Measurements from ENCODE around the gene ZCCHC7.

Gene ZCCHC7

DNA sequence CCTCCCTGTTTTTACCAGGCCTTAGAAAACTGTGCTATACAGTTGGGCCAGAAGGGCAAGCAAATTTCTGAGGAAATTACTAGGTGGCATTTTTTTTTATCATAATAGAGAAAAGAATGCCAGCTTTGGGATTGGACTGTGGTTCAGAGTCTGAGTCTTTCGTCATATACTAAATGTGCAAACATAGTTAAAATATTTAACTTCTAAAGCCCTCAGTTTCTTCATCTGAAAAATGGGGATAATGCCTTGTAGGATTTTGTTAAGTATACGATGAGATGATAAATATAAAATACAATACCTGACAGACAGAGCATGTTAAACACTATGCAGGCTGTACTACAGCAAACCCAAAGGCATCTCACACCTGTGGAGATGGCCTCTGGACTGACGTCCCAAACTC is 214.9 kb downstream of the ZCCHC7 start:
- Histone ChIP-seq H3K9ac (no peak overlapping the region), H3K79me2 (ENCODE audit: insufficient read depth, low read depth) (no peaks in the 10 kb centered on the region), H3K4me2 (no peak overlapping the region), H2AFZ (ENCODE audit: low read depth) (no peak overlapping the region), H3K36me3 (ENCODE audit: insufficient read depth) (no peaks in the 10 kb centered on the region), H3K27ac (no peak overlapping the region), H3K27me3 (ENCODE audit: insufficient read depth, low read depth) (no peaks in the 10 kb centered on the region), H3K4me1 (ENCODE audit: low read depth, poor library complexity, severe bottlenecking) (no peaks in the 10 kb centered on the region), H3K4me3 (IDR thresholded peaks at IDR 0.05; ENCODE audit: insufficient read depth, low read depth, low read length) (no peak overlapping the region), H4K20me1 (ENCODE audit: insufficient read depth) (no peaks in the 10 kb centered on the region)
- TF ChIP-seq, protein P1, sequence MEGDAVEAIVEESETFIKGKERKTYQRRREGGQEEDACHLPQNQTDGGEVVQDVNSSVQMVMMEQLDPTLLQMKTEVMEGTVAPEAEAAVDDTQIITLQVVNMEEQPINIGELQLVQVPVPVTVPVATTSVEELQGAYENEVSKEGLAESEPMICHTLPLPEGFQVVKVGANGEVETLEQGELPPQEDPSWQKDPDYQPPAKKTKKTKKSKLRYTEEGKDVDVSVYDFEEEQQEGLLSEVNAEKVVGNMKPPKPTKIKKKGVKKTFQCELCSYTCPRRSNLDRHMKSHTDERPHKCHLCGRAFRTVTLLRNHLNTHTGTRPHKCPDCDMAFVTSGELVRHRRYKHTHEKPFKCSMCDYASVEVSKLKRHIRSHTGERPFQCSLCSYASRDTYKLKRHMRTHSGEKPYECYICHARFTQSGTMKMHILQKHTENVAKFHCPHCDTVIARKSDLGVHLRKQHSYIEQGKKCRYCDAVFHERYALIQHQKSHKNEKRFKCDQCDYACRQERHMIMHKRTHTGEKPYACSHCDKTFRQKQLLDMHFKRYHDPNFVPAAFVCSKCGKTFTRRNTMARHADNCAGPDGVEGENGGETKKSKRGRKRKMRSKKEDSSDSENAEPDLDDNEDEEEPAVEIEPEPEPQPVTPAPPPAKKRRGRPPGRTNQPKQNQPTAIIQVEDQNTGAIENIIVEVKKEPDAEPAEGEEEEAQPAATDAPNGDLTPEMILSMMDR (conservative IDR thresholded peaks at IDR 0.05; ENCODE audit: low read depth, low read length): no peak

DNA sequence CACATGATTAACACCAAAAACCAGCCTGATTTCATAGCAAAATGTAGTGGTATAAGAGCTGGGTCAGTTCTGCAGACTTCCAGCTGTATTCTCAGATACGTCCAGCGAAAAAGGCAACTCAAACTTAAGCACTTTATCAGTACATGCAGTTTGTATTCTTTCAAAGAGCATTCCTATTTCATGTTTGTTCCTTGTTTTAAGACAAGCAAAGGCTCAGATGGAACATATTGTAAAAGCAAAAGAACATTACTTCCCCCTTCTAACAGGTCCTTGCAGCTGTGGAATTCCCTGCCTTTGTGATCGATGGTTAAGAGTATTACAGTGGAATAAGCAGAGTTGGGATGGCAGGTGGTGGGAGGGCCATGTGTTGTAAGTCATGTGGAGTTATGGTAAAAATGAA is 215.8 kb downstream of the ZCCHC7 start:
- no peaks in the 10 kb centered on the region for H3K79me2 ChIP-seq (ENCODE audit: insufficient read depth, low read depth)
- no peak overlapping the region for H3K4me3 ChIP-seq (IDR thresholded peaks at IDR 0.05; ENCODE audit: insufficient read depth, low read depth, low read length)
- no peaks in the 10 kb centered on the region for H3K36me3 ChIP-seq (ENCODE audit: insufficient read depth)
- no peak overlapping the region for H2AFZ ChIP-seq (ENCODE audit: low read depth)
- TF ChIP-seq, protein P1 (conservative IDR thresholded peaks at IDR 0.05; ENCODE audit: low read depth, low read length): no peak
- H4K20me1 ChIP-seq (ENCODE audit: insufficient read depth): no peaks in the 10 kb centered on the region
- H3K4me2 ChIP-seq: no peak overlapping the region
- H3K9ac ChIP-seq: no peak overlapping the region
- no peak overlapping the region for H3K27ac ChIP-seq
- H3K4me1 ChIP-seq (ENCODE audit: low read depth, poor library complexity, severe bottlenecking): no peaks in the 10 kb centered on the region
- no peaks in the 10 kb centered on the region for H3K27me3 ChIP-seq (ENCODE audit: insufficient read depth, low read depth)

DNA sequence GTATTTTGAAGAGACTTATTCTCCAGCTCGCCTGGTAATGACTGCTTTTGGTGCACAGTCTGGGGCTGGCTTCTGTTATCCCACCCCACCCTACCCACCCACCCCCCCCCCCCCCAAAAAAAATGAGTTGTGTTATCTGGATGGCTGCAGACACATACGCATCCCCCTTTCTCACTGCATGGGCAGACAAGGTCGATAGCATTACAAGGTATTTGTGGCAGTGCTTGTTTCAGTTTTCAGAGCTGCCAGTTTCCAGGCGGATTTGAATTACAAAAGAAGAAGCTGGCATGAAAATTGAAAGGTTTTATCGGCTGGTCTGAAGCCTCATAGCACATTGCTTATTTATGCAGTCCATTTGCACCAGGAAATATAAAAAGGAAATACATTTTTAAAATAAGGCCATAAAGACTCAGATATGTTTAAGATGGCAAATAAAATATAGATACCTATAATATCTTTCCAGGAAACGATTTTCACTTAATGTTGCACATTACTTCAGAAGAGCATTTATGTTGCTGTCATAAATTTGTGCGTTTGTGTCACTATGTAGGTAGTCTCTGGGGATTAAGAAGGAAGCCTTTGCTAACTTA is 217.0 kb downstream of the ZCCHC7 start:
- H3K4me3 ChIP-seq (IDR thresholded peaks at IDR 0.05; ENCODE audit: insufficient read depth, low read depth, low read length): no peak overlapping the region
- H3K27ac ChIP-seq: no peak overlapping the region
- H3K4me2 ChIP-seq: no peak overlapping the region
- H3K27me3 ChIP-seq (ENCODE audit: insufficient read depth, low read depth): no peaks in the 10 kb centered on the region
- H3K36me3 ChIP-seq (ENCODE audit: insufficient read depth): no peaks in the 10 kb centered on the region
- no peaks in the 10 kb centered on the region for H3K79me2 ChIP-seq (ENCODE audit: insufficient read depth, low read depth)
- no peaks in the 10 kb centered on the region for H3K4me1 ChIP-seq (ENCODE audit: low read depth, poor library complexity, severe bottlenecking)
- H2AFZ ChIP-seq (ENCODE audit: low read depth): no peak overlapping the region
- TF ChIP-seq, protein P1 (conservative IDR thresholded peaks at IDR 0.05; ENCODE audit: low read depth, low read length): no peak
- no peaks in the 10 kb centered on the region for H4K20me1 ChIP-seq (ENCODE audit: insufficient read depth)
- no peak overlapping the region for H3K9ac ChIP-seq

DNA sequence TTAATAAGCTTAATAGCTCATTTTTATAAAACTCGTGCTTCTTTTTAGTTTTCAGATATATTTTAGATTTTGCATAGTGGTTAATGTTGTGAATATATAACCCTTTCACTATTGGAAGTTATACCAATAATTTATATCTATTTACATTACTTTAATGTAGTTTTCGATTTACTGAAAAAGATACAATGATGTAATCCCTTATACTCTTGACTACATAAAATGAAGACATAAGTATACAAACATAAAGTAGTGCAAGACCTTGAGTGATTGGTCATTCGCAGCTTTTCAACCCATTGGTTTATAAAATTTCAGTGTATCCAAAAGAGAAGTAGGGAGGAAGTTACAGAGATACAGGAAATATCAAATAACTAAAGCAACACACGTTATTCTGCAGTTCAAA is 217.8 kb downstream of the ZCCHC7 start:
- Histone ChIP-seq H3K4me2 (no peak overlapping the region), H3K9ac (no peak overlapping the region), H3K27me3 (ENCODE audit: insufficient read depth, low read depth) (no peaks in the 10 kb centered on the region), H2AFZ (ENCODE audit: low read depth) (no peak overlapping the region), H4K20me1 (ENCODE audit: insufficient read depth) (no peaks in the 10 kb centered on the region), H3K36me3 (ENCODE audit: insufficient read depth) (no peaks in the 10 kb centered on the region), H3K4me1 (ENCODE audit: low read depth, poor library complexity, severe bottlenecking) (no peaks in the 10 kb centered on the region), H3K4me3 (IDR thresholded peaks at IDR 0.05; ENCODE audit: insufficient read depth, low read depth, low read length) (no peak overlapping the region), H3K79me2 (ENCODE audit: insufficient read depth, low read depth) (no peaks in the 10 kb centered on the region), H3K27ac (no peak overlapping the region)
- TF ChIP-seq, protein P1 (conservative IDR thresholded peaks at IDR 0.05; ENCODE audit: low read depth, low read length): no peak
